WTC11 (cell line): ENCODE measurements around the gene SAG.

ENCODE experiments used
- AFF4 ChIP-seq: sonication (generic); formaldehyde crosslinking; IDR thresholded peaks from 2 replicates; pipeline ENCODE4 v1.8.1; 2023; ENCODE audit warnings: mild to moderate bottlenecking, missing genetic modification reagents, borderline replicate concordance
- CTCF ChIP-seq: fragments of 200-600 bp; IDR thresholded peaks from 2 replicates; pipeline ENCODE4 v1.8.0; 2022; ENCODE audit warnings: antibody characterized with exemption
- FOXJ3 ChIP-seq: sonication (generic); formaldehyde crosslinking; IDR thresholded peaks from 2 replicates; pipeline ENCODE4 v1.9.0; 2021; ENCODE audit warnings: missing genetic modification reagents, mild to moderate bottlenecking, borderline replicate concordance
- IRF2 ChIP-seq: sonication (generic); formaldehyde crosslinking; IDR thresholded peaks from 2 replicates; pipeline ENCODE4 v1.8.0; 2022; ENCODE audit warnings: low read depth, missing genetic modification reagents, borderline replicate concordance
- JUN ChIP-seq: sonication (generic); formaldehyde crosslinking; IDR thresholded peaks from 2 replicates; pipeline ENCODE4 v1.8.0; 2023; ENCODE audit warnings: mild to moderate bottlenecking, missing genetic modification reagents
- NR2C2 ChIP-seq: sonication (generic); formaldehyde crosslinking; IDR thresholded peaks from 2 replicates; pipeline ENCODE4 v1.8.0; 2022; ENCODE audit warnings: mild to moderate bottlenecking, missing genetic modification reagents
- ZNF232 ChIP-seq: sonication (generic); formaldehyde crosslinking; IDR thresholded peaks from 2 replicates; pipeline ENCODE4 v1.8.0; 2022; ENCODE audit warnings: mild to moderate bottlenecking, missing genetic modification reagents
- TF ChIP-seq, protein P1 (sequence below): sonication (generic); formaldehyde crosslinking; IDR thresholded peaks from 2 replicates; pipeline ENCODE4 v1.8.1; 2023; ENCODE audit warnings: mild to moderate bottlenecking, missing genetic modification reagents, moderate library complexity
- TF ChIP-seq, protein P2 (sequence below): sonication (generic); formaldehyde crosslinking; IDR thresholded peaks from 2 replicates; pipeline ENCODE4 v1.8.0; 2022; ENCODE audit warnings: mild to moderate bottlenecking, missing genetic modification reagents
- TF ChIP-seq, protein P3 (sequence below): sonication (generic); formaldehyde crosslinking; IDR thresholded peaks from 2 replicates; pipeline ENCODE4 v1.8.0; 2022; ENCODE audit warnings: mild to moderate bottlenecking, missing genetic modification reagents
- TF ChIP-seq, protein P4 (sequence below): fragments of 250-450 bp; sonication (Bioruptor Pico); IDR thresholded peaks from 2 replicates; pipeline ENCODE4 v1.8.0; 2021; ENCODE audit warnings: mild to moderate bottlenecking
- TF ChIP-seq, protein P5 (sequence below): sonication (generic); formaldehyde crosslinking; IDR thresholded peaks from 2 replicates; pipeline ENCODE4 v1.8.1; 2022; ENCODE audit warnings: mild to moderate bottlenecking, moderate library complexity, missing genetic modification reagents
- TF ChIP-seq, protein P6 (sequence below): fragments of 250-450 bp; sonication (Bioruptor Pico); IDR thresholded peaks from 2 replicates; pipeline ENCODE4 v1.9.0; 2021; ENCODE audit warnings: mild to moderate bottlenecking

GRCh38 chr2:233351423-233351822 is 43.8 kb downstream of the SAG start:
- TF ChIP-seq, protein P1, sequence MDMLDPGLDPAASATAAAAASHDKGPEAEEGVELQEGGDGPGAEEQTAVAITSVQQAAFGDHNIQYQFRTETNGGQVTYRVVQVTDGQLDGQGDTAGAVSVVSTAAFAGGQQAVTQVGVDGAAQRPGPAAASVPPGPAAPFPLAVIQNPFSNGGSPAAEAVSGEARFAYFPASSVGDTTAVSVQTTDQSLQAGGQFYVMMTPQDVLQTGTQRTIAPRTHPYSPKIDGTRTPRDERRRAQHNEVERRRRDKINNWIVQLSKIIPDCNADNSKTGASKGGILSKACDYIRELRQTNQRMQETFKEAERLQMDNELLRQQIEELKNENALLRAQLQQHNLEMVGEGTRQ: no peak
- TF ChIP-seq IRF2 (CRISPR knock-in tag): no peak
- TF ChIP-seq CTCF: no peak
- TF ChIP-seq, protein P2, sequence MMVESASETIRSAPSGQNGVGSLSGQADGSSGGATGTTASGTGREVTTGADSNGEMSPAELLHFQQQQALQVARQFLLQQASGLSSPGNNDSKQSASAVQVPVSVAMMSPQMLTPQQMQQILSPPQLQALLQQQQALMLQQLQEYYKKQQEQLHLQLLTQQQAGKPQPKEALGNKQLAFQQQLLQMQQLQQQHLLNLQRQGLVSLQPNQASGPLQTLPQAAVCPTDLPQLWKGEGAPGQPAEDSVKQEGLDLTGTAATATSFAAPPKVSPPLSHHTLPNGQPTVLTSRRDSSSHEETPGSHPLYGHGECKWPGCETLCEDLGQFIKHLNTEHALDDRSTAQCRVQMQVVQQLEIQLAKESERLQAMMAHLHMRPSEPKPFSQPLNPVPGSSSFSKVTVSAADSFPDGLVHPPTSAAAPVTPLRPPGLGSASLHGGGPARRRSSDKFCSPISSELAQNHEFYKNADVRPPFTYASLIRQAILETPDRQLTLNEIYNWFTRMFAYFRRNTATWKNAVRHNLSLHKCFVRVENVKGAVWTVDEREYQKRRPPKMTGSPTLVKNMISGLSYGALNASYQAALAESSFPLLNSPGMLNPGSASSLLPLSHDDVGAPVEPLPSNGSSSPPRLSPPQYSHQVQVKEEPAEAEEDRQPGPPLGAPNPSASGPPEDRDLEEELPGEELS (CRISPR knock-in tag): no peak
- TF ChIP-seq, protein P3, sequence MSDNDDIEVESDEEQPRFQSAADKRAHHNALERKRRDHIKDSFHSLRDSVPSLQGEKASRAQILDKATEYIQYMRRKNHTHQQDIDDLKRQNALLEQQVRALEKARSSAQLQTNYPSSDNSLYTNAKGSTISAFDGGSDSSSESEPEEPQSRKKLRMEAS (CRISPR knock-in tag): no peak
- no peak for TF ChIP-seq NR2C2 (CRISPR knock-in tag)
- TF ChIP-seq, protein P4, sequence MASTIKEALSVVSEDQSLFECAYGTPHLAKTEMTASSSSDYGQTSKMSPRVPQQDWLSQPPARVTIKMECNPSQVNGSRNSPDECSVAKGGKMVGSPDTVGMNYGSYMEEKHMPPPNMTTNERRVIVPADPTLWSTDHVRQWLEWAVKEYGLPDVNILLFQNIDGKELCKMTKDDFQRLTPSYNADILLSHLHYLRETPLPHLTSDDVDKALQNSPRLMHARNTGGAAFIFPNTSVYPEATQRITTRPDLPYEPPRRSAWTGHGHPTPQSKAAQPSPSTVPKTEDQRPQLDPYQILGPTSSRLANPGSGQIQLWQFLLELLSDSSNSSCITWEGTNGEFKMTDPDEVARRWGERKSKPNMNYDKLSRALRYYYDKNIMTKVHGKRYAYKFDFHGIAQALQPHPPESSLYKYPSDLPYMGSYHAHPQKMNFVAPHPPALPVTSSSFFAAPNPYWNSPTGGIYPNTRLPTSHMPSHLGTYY (CRISPR knock-in tag): no peak
- TF ChIP-seq, protein P5, sequence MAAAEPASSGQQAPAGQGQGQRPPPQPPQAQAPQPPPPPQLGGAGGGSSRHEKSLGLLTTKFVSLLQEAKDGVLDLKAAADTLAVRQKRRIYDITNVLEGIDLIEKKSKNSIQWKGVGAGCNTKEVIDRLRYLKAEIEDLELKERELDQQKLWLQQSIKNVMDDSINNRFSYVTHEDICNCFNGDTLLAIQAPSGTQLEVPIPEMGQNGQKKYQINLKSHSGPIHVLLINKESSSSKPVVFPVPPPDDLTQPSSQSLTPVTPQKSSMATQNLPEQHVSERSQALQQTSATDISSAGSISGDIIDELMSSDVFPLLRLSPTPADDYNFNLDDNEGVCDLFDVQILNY: no peak
- no peak for TF ChIP-seq ZNF232 (CRISPR knock-in tag)
- TF ChIP-seq AFF4 (CRISPR knock-in tag): no peak
- no peak for TF ChIP-seq FOXJ3
- no peak for TF ChIP-seq JUN
- TF ChIP-seq, protein P6, sequence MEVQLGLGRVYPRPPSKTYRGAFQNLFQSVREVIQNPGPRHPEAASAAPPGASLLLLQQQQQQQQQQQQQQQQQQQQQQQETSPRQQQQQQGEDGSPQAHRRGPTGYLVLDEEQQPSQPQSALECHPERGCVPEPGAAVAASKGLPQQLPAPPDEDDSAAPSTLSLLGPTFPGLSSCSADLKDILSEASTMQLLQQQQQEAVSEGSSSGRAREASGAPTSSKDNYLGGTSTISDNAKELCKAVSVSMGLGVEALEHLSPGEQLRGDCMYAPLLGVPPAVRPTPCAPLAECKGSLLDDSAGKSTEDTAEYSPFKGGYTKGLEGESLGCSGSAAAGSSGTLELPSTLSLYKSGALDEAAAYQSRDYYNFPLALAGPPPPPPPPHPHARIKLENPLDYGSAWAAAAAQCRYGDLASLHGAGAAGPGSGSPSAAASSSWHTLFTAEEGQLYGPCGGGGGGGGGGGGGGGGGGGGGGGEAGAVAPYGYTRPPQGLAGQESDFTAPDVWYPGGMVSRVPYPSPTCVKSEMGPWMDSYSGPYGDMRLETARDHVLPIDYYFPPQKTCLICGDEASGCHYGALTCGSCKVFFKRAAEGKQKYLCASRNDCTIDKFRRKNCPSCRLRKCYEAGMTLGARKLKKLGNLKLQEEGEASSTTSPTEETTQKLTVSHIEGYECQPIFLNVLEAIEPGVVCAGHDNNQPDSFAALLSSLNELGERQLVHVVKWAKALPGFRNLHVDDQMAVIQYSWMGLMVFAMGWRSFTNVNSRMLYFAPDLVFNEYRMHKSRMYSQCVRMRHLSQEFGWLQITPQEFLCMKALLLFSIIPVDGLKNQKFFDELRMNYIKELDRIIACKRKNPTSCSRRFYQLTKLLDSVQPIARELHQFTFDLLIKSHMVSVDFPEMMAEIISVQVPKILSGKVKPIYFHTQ (CRISPR knock-in tag): no peak
